ENCODE results near the gene ASXL1. TPM values are rescaled to one million over a fixed set of nuclear protein-coding genes. Genes with fewer than 3 reads are reported as not detected.

ASXL1 gene
- polyA plus RNA-seq, 1 donor (not counting 4 experiments of a cell fraction or from before 2014, with no cell fraction given), result 20.0 TPM

DNA sequence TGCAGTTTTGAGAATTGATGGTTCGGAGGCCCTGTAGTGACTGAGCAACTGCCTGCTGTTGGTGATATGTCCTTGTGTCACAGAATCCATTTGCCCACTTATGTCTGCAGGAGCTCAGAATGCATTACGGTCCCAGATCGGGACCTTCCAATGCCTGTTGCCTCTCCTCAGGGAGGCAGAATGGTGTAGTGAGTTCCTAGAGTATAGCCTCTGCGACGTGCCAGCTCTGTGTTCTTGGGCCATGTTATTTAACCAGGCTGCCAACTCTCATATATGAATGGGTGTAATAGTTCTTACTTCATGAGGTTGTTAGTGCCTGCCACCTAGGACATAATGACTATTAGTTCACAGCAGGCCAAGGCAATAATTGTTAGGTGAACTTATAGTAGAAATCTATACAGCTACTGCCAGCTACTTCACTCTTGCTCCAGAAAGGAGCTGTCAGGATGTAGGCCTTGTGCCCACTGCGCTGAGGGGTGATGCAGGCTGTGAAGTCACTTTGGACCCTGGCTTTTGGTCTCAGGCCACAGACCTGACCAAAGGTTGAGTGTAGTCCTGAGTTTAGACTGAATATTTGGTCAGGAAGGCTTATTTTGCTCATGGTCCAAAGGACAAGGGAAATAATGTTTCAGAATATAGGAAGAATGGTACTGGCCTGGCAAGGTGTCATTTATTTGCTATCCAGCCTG lies 82.1 kb downstream of the ASXL1 start:
- Histone ChIP-seq H3K27me3 (ENCODE audit: control insufficient read depth, extremely low read depth, insufficient read depth, low read length) (no peaks in the 10 kb centered on the region), H4K20me1 (ENCODE audit: control insufficient read depth, extremely low read depth, insufficient read depth, low read length) (no peaks in the 10 kb centered on the region), H2AFZ (ENCODE audit: control insufficient read depth, low read length) (no peak overlapping the region), H3K9me3 (ENCODE audit: control insufficient read depth, low read depth, low read length) (no peaks in the 10 kb centered on the region), H3K4me3 (ENCODE audit: control insufficient read depth in 2 of 3, extremely low read depth in 1 of 3, insufficient read depth in 2 of 3, low read depth in 1 of 3, low read length in 3 of 3) (no peak overlapping the region), H3K4me2 (ENCODE audit: control insufficient read depth, extremely low read depth, insufficient read depth, low read depth, low read length) (no peak overlapping the region), H3K4me1 (ENCODE audit: control insufficient read depth, extremely low read depth, insufficient read depth, low read length) (no peaks in the 10 kb centered on the region), H3K79me2 (ENCODE audit: control insufficient read depth, insufficient read depth, low read length) (no peaks in the 10 kb centered on the region), H3K9me1 (ENCODE audit: control insufficient read depth, extremely low read depth, insufficient read depth, low read length) (no peaks in the 10 kb centered on the region), H3K27ac (ENCODE audit: control insufficient read depth, insufficient read depth, low read length) (no peak overlapping the region), H3K9ac (ENCODE audit: control insufficient read depth, extremely low read depth, insufficient read depth, low read length) (no peak overlapping the region), H3K36me3 (ENCODE audit: control insufficient read depth in 2 of 2, extremely low read depth in 1 of 2, insufficient read depth in 2 of 2, low read length in 2 of 2) (peaks cover 20% of the 10 kb centered on the region in 2 experiments)
- dilution Hi-C loops (cut with MboI; ENCODE audit: extremely low pct_ligation_motif_present, low sequenced_read_pairs), result no loop called here
- TF ChIP-seq, protein P1, sequence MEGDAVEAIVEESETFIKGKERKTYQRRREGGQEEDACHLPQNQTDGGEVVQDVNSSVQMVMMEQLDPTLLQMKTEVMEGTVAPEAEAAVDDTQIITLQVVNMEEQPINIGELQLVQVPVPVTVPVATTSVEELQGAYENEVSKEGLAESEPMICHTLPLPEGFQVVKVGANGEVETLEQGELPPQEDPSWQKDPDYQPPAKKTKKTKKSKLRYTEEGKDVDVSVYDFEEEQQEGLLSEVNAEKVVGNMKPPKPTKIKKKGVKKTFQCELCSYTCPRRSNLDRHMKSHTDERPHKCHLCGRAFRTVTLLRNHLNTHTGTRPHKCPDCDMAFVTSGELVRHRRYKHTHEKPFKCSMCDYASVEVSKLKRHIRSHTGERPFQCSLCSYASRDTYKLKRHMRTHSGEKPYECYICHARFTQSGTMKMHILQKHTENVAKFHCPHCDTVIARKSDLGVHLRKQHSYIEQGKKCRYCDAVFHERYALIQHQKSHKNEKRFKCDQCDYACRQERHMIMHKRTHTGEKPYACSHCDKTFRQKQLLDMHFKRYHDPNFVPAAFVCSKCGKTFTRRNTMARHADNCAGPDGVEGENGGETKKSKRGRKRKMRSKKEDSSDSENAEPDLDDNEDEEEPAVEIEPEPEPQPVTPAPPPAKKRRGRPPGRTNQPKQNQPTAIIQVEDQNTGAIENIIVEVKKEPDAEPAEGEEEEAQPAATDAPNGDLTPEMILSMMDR (optimal IDR thresholded peaks at IDR 0.05 in 1 of 3, IDR thresholded peaks at IDR 0.05 in 1 of 3, conservative IDR thresholded peaks at IDR 0.05 in 1 of 3; ENCODE audit: extremely low read depth in 1 of 3, insufficient read depth in 2 of 3, low read length in 3 of 3), result no peak
- no peak for TF ChIP-seq EZH2 (IDR thresholded peaks at IDR 0.05; ENCODE audit: low read length)
- FAIRE-seq, result no peak
- no peak for DNase-seq (ENCODE audit: low read depth, low spot score)

DNA sequence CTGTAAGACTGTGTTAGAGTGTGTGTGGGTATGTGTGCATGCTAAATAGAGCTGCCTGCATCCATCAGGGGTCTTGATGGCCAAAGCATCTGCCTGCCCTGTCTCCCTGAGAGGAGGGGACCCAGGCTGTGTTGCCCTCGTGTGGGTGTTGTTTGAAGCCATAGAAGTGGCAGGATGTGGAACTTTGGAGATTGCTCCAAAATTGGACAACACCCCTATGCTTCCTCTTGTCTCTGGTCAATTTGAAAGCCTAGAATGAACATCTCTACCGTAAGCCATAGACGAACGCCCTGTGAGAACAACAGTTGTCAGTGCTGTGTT lies 82.6 kb downstream of the ASXL1 start:
- Histone ChIP-seq H4K20me1 (ENCODE audit: control insufficient read depth, extremely low read depth, insufficient read depth, low read length) (no peaks in the 10 kb centered on the region), H3K4me2 (ENCODE audit: control insufficient read depth, extremely low read depth, insufficient read depth, low read depth, low read length) (no peak overlapping the region), H3K27me3 (ENCODE audit: control insufficient read depth, extremely low read depth, insufficient read depth, low read length) (no peaks in the 10 kb centered on the region), H3K4me1 (ENCODE audit: control insufficient read depth, extremely low read depth, insufficient read depth, low read length) (no peaks in the 10 kb centered on the region), H2AFZ (ENCODE audit: control insufficient read depth, low read length) (no peak overlapping the region), H3K4me3 (ENCODE audit: control insufficient read depth in 2 of 3, extremely low read depth in 1 of 3, insufficient read depth in 2 of 3, low read depth in 1 of 3, low read length in 3 of 3) (no peak overlapping the region), H3K9me3 (ENCODE audit: control insufficient read depth, low read depth, low read length) (no peaks in the 10 kb centered on the region), H3K79me2 (ENCODE audit: control insufficient read depth, insufficient read depth, low read length) (no peaks in the 10 kb centered on the region), H3K9ac (ENCODE audit: control insufficient read depth, extremely low read depth, insufficient read depth, low read length) (no peak overlapping the region), H3K9me1 (ENCODE audit: control insufficient read depth, extremely low read depth, insufficient read depth, low read length) (no peaks in the 10 kb centered on the region), H3K27ac (ENCODE audit: control insufficient read depth, insufficient read depth, low read length) (no peak overlapping the region), H3K36me3 (ENCODE audit: control insufficient read depth in 2 of 2, extremely low read depth in 1 of 2, insufficient read depth in 2 of 2, low read length in 2 of 2) (peaks cover 15 to 16% of the 10 kb centered on the region in 2 experiments)
- no peak for DNase-seq (ENCODE audit: low read depth, low spot score)
- dilution Hi-C loops (cut with MboI; ENCODE audit: extremely low pct_ligation_motif_present, low sequenced_read_pairs), result no loop called here
- no peak for FAIRE-seq
- TF ChIP-seq, protein P1 (optimal IDR thresholded peaks at IDR 0.05 in 1 of 3, IDR thresholded peaks at IDR 0.05 in 1 of 3, conservative IDR thresholded peaks at IDR 0.05 in 1 of 3; ENCODE audit: extremely low read depth in 1 of 3, insufficient read depth in 2 of 3, low read length in 3 of 3), result no peak
- TF ChIP-seq EZH2 (IDR thresholded peaks at IDR 0.05; ENCODE audit: low read length), result no peak

Data from keratinocyte (primary cell).